Stimulated activated CD4-positive, alpha-beta T cell treated with anti-CD3 and anti-CD28 coated beads, Interleukin-12 subunit alpha, Interleukin-12 subunit beta, amount 100 ng/mL, for 48 hours (primary cell): ENCODE measurements around the gene SOWAHC.
"Not testable (repeated sequence)": the region's sequence is repeated elsewhere in the genome, so short reads cannot be mapped to it uniquely, and the experiment has no call there.

Experiments used
- DNase-seq, 3 donors: peaks; one replicate each; pipeline ENCODE4 v3.0.0-alpha.2; 2020; ENCODE audit warnings: low read depth in 2 of 3, low spot score in 1 of 3

The SOWAHC gene, protein sequence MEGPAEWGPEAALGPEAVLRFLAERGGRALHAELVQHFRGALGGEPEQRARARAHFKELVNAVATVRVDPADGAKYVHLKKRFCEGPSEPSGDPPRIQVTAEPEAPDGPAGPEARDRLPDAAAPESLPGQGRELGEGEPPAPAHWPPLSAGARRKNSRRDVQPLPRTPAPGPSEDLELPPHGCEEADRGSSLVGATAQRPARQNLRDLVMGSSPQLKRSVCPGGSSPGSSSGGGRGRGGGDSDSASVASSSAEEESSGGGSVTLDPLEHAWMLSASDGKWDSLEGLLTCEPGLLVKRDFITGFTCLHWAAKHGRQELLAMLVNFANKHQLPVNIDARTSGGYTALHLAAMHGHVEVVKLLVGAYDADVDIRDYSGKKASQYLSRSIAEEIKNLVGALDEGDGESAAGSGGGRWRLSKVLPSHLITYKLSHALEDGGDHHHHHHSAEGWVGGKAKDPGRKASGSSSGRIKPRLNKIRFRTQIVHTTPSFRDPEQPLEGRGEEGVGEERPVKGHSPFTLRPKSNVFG

DNA sequence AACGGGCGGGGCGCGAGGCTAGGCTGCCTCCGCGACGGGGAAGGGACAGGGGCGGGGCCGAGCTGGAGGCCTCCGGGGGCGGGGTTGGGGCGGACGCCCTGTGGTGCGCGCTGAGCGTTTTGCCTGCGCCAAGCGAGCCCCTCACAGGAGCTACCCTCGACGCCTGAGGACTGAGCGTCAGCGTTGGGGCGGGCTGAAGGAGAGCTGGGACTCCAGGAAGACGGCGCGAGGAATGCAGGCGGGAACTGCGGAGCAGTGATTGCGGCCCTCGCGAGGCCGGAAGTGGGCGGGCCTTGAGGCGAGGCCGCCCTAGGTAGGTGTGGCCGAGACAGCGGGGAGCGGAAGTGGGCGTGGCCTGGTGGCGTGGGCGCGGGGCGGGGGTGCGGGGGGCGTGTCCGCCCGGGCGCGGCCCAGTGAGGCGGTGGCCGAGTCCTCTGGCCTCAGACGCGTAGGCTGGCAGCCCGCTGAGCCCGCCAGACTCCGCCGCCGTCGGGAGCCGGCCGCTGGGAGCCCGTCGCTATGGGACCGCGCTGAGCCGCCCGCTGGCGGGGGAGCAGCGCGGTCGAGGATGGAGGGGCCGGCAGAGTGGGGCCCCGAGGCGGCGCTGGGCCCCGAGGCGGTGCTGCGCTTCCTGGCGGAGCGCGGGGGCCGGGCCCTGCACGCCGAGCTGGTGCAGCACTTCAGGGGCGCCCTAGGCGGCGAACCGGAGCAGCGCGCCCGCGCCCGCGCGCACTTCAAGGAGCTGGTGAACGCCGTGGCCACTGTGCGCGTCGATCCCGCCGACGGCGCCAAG lies at the start of gene SOWAHC, which contains the start of gene SEPTIN10:
TSS of gene SOWAHC (plus strand) at position 443 of the 793 bp plus-strand sequence. CDS start at position 569, 126 bp downstream.
TSS of gene SEPTIN10 (minus strand) at position 45 of the 793 bp plus-strand sequence. CDS start 139 bp downstream, outside the sequence.
- peak; percentile 59 to 69 (median 69) for DNase-seq

DNA sequence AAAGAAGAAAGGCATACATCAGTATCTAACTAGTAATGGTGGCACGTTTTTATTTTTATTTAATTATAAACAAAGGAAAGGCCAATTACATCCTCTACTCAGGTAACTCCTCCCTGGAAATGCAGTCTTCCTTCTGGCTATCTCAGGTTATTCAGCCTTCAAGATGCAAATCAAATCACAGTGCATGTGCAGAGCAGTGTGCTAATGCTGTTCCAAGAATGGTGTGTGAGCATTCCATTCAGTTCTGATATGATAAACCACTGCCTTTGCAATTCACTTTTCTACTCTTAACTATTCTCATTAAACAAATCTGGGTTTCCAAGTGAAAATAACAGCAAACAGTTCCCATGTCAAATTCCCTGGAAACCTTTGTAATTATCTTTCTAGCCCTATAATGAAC lies 38.8 kb upstream of the SOWAHC start:
- DNase-seq = no peak

DNA sequence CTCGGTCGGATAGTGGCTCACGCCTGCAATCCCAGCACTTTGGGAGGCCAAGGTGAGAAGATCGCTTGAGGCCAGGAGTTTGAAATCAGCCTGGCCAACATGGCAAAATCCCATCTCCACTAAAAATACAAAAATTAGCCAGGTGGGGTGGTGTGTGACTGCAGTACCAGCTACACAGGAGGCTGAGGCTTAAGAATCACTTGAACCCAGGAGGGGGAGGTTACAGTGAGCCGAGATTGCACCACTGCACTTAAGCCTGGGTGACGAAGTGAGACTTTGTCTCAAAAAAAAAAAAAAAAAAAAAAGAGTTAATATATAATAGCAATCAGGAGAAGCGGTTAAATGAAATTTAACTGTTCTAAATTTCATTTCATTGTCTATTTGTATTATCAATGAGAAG lies 36.5 kb upstream of the SOWAHC start:
- not testable (repeated sequence) for DNase-seq

DNA sequence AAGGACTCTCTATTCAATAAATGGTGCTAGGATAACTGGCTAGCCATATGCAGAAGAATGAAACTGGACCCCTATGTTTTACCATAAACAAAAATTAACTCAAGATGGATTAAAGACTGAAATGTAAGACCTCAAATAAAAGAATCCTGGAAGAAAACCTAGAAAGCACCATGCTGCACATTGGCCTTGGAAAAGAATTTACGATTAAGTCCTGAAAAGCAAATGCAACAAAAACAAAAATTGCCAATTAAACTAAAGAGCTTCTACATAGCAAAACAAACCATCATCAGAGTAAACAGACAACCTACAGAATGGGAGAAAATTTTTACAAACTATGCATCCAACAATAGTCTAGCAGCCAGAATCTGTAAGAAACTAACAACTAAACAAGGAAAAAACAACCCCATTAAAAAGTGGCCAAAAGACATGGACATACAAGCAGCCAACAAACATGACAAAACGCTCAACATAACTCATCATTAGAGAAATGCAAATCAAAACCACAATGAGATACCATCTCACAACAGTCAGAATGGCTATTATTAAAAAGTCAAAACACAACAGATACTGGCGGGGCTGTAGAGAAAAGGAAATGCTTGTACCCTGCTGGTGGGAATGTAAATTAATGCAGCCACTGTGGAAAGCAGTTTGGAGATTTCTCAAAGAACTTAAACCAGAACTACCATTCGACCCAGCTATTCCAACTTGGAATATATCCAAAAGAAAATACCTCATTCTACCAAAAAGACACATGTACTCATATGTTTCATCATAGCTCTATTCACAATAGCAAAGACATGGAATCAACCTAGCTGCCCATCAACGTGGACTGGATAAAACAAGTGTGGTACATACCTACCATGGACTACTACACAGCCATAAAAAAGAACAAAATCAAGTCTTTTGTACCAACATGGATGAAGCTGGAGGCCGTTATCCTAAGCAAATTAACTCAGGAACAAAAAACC lies 31.0 kb upstream of the SOWAHC start:
- DNase-seq = no peak

DNA sequence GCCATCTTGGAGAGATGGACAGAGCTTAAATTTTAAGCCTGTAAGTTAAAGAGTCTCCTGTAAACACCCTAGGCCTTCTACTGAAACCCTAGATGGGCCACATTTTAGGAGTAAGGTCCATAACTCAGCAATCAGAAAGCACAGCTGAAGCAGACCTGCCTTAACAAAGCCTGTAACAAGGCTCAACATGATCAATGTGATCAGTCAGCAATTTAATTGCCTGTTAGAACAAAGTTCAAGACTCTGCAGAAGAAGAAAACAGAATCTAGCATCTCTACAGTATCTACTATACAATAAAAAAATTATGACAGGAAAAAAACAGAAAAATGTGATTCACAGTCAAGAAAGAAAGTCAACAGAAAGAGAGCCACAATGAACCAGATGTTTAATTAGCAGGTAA lies 27.5 kb upstream of the SOWAHC start:
- DNase-seq = no peak

DNA sequence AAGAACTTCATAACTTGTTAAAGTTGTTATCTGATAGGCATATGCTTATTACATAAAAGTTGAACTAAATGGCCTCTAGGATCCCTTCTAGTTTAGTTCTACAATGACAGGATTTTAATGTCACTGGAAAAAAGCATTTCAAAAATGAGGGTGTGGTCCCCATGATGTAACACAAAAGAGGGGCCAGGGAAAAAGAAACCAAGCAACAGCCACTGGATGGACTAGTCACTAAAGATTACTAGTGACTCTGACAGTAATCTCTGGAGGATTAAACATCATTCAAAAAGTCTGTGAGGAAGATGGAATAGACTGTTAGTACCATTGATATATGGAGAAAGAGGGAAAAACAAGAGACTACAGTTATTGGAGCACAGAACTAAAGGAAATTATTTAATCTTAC lies 23.0 kb upstream of the SOWAHC start:
- DNase-seq = no peak

DNA sequence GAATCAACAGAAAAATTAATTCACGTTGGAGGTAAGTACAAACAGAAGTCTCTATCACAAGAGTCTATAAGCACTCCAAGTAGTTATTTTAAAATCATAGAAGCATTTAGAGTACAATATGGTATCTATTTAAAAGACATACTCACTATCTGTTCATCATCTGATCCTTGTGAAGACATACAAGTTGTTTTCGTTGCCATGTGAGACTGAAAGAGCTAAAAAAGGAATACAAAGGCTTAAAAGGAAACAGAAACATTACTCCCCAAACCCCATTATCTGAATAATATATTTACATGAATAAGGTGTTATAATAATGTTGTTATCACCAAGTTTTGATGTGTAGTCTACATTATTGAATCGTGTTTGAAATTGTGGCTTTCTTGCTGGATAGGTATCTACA lies 21.3 kb upstream of the SOWAHC start:
- DNase-seq = no peak

DNA sequence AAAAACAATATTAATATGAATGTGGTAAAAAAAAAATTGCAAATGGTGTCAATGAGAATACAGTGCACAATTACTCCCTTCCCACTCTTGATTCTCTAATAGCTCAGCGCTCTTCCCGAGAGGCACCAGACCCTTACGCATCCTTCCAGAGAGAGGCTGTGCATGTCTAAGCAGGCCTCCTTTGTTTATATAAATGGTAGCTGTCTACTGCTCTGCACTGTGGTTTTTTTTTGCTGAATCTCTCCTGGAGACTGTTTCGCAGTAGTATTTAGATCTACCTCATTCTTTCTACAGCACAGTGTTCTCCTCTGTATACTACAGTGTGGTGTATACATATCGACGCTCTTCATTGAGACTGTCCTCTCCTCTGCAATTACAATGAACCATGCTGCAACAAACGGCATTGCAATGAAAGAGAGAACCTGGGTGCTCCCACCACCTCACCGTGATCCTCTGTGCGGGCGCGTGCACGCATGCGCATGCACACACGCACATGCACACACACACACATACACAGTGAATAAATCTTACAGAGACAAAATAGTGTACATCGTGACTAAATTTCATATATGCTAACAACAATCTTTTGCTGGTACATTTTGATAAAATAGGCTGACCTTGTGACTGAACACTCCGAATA lies 19.8 kb upstream of the SOWAHC start:
- no peak for DNase-seq

DNA sequence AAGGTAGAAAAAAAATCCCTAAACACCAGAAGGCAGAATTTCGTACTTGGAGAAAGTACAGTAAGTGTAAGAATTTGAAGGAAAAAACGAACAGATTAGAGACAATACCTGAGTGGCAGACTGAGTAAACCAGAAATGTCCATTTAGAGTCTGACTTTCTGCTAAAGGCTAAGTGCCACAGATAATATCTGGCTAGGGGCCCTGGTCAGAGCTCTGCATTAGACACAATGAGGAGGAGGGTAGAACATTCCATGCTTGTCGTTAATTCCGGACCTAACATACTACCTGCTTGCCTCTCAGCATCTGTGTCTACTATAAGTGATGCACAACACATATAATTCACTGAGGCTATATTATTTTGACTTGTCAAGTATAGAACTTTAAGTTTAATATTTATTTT lies 18.5 kb upstream of the SOWAHC start:
- DNase-seq = no peak

DNA sequence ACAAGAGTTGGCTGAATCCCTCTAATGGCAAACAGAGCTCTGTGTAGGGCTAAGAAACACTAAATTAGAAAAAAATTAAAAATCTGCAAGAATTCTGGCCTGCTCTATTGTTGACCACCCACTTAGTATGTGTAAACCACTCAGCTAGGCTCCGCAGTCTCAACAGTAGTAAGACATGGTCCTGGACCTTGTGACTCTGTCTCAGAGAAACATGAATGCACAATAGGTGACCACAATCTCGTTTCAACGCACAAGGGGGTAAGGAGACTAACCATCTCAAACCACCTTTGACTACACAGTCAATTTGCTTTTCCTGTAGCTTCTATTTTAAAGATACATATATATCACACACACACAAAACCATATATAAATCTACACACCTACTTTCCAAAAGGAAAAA lies 16.9 kb upstream of the SOWAHC start:
- no peak for DNase-seq

DNA sequence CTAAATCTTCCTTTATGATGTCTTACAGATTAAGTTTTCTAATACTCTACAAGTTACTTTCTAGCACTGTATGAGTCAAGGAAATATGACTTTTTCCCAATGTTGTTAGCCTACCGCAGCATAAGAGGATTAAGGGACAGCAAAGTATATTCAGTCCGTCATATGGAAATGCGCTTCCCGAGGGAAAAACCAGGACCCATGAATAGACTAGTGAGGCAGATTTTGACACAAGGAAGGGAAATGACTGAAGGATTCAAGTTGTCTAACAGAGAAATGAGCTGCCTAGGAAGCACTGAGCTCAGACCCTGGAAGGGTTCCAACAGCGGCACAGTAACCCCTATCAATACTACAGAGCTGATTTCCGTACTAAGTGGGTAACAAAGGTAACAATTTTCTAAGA lies 12.4 kb upstream of the SOWAHC start:
- DNase-seq = no peak

DNA sequence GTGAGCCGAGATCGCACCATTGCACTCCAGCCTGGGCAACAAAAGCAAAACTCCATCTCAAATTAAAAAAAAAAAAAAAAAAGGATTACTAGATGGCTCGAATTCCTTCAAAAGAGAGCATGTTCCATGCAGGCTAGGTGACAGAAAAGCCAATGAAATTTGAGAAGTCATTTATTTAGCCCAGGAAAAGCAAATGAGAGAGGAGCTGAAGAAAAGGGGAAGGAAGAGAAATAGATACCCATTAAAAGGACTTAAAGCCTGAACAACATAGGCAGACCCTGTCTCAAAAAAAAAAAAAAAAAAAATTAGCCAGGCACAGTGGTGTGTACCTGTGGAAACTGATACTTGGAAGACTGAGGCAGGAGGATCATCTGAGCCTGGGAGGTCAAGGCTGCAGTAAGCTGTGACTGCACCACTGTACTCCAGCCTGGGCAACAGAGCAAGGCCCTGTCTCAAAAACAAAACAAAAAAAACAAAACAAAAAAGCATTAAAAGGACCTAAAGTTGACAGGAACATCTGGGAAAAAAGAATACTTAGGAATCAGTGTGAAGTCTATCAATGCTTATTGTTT lies 11.5 kb upstream of the SOWAHC start:
- DNase-seq = no peak

DNA sequence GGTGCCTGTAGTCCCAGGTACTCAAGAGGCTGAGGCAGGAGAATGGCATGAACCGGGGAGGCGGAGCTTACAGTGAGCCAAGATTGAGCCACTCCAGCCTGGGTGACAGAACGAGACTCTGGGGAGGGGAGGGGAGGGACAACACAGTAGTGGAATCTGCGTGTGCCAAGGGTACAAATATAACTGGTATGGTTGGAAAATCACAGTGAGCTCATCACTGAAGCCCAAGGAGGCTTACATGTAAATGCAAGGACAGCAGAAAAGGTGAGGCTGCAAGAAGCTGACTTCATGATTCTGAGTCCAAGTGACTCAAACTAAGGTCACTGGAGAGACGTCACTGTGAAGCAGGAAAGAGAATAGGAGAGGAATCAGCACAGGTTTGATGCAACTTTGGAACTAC lies 9.6 kb upstream of the SOWAHC start:
- DNase-seq = no peak

DNA sequence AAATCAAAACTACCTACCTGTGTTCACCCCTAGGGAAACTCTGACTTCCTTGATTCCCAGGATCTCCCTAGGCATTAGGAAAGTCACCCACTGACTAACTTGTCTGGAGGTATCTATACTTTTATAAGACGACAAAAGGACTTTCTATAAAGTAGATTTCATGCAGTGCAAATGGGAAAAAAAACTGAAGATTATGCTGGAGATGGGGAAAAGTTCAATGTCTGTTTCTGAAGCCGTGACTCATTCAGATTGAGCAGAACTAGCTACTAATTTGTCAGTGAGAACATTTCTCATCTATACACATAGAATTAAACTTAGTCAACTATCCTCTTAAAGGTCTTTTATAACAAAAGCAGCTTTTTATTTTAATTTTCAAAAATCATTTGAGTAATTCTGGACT lies 6.4 kb upstream of the SOWAHC start:
- DNase-seq = no peak

DNA sequence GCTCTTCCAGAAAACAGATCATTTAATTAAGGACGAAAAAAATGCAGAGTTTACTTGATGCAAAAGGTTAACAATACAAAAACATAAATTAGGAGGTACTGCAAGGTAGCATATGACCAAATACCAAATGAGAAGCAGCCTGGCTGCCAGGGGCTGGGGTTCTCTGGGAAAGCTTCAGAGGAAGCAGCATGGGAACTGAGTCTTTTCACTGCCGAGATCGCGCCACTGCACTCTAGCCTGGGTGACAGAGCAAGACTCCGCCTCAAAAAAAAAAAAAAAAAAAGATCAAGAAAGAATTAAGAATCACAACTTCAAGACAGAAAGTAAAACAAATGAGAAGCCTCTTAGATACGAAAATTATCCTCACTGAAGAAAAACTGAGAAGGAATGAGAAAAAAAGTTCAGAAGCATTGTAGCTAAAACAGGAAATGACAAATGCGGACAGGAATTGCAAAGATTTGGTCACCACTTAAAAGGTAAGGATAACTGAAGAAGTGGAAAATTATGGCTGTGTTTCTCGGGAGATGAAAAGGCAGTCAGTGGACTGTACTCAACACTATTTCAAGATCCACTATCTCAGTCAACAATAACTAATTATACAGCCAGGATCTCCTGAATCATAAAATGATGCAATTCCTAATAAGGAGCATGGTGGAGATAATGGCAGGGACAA lies 4.7 kb upstream of the SOWAHC start:
- no peak for DNase-seq

DNA sequence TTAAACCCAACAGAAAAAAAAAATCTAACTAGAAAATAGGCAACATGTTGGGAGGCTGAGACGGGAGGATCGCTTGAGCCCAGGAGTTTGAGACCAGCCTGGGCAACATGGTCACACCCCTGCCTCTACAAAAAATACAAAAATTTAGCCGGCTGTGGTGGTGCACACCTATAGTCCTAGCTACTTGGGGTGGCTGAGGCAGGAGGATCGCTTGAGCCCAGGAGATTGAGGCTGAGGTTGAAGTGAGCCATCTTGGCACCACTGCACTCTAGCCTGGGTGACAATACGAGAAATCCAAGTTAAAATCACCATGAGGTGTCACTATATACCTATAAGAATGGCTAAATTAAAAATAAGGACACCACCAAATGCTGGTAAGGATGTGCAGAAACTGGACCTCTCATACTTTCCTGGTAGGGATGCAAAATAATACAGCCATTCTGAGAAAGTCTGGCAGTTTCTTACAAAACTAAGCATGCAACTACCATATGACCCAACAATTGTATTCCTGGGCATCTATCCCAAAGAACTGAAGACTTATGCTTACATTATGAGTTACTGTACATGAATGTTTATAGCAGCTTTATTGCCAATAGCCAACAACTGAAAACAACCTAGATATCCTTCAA lies 2.6 kb upstream of the SOWAHC start:
- DNase-seq = no peak

DNA sequence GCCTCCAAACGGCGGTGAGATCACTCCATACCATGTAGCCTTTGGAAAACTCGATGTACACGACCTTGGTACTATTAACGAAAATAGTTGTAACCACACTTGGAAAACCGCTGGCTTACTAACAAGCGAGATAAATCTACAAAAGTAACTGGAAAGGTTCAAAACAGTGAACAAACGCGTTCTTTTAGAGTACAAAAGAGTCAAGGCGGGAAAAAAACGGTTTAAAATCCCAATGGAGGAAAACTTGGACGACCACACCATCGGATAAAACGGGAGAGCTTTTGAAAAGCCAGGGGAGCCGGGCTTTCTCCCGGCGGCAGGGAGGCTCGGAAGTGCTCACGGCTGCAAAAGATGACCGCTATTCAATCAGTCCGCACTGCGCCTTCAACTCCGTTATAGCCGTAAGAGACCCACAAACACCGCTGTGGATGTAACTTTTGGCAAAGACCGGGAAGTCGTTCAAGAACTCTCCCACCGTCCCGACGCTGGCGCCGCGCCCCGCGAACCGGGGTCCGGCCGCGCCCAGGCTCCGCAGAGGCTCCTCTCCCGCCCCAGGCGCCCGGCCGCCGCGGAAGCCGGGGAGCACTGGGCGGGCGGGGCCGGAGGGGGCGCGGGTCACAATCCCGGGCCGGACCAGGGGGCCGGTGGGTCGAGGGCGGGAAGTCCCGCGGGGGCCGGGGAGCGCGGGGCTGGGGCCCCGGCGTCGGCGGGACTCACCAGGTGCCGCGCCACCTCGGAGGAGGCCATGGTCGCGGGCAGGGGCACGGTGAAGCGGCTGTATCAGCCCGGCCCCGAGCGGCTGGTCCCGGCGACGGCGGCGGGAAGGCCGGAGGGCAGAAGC lies 863 bp upstream of the SOWAHC start:
- DNase-seq = no peak
